RWPE1 (cell line): ENCODE data around the gene CYTH1.

ENCODE experiments used
- CTCF ChIA-PET: fragments of 350-600 bp; sonication (Branson Sonifier 250); formaldehyde crosslinking; extraction: SDS; loops from one replicate; lab custom pipeline; 2021; lab: Yijun Ruan, JAX
- POLR2A ChIA-PET: fragments of 400-600 bp; formaldehyde crosslinking; extraction: SDS; loops from one replicate; lab custom pipeline; 2020; ENCODE audit warnings: antibody characterized with exemption; ENCODE audit not compliant: low non-redundant PET; lab: Yijun Ruan, JAX
- DNase-seq: peaks from one replicate; pipeline ENCODE4 v3.0.0; 2012; ENCODE audit warnings: low spot score
- H3K27ac ChIP-seq: fragments of 450-650 bp; 2 replicates; pipeline ENCODE4 v1.5.1; 2017
- TF ChIP-seq, protein P1 (sequence below): fragments of 450-650 bp; conservative IDR thresholded peaks from 2 replicates; pipeline ENCODE4 v1.5.1; 2017; ENCODE audit warnings: low read depth, mild to moderate bottlenecking

The CYTH1 gene

DNA sequence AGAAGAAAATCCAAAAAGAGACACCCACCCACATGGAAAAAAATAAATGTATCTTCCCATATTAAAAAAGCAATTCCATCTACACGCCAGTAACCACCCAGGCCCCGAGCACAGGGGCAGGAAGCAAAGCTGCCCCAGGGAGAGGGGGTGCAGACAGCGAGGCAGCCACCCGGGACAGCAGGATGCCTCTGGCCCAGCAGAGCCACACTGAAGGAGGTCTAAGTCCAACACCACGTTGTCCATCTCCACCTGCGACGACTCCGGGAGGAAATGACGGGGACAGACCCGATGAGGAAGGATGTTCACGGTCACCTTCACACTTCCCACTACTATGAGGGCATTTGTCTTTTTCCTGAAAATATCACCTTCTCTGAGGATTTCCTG, 14.4 kb upstream of the CYTH1 start:
- no peak for DNase-seq
- POLR2A ChIA-PET, result no interaction called here
- TF ChIP-seq, protein P1, sequence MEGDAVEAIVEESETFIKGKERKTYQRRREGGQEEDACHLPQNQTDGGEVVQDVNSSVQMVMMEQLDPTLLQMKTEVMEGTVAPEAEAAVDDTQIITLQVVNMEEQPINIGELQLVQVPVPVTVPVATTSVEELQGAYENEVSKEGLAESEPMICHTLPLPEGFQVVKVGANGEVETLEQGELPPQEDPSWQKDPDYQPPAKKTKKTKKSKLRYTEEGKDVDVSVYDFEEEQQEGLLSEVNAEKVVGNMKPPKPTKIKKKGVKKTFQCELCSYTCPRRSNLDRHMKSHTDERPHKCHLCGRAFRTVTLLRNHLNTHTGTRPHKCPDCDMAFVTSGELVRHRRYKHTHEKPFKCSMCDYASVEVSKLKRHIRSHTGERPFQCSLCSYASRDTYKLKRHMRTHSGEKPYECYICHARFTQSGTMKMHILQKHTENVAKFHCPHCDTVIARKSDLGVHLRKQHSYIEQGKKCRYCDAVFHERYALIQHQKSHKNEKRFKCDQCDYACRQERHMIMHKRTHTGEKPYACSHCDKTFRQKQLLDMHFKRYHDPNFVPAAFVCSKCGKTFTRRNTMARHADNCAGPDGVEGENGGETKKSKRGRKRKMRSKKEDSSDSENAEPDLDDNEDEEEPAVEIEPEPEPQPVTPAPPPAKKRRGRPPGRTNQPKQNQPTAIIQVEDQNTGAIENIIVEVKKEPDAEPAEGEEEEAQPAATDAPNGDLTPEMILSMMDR, result no peak
- CTCF ChIA-PET, result interaction anchor here (0.5 kb wide), 1 partner anchor 58 kb away, joined by 3 read pairs; no protein-coding TSS in a partner anchor
- 0 out of 2 replicates have a peak overlapping the region, but pooled peaks have one; percentile 6 for H3K27ac ChIP-seq

DNA sequence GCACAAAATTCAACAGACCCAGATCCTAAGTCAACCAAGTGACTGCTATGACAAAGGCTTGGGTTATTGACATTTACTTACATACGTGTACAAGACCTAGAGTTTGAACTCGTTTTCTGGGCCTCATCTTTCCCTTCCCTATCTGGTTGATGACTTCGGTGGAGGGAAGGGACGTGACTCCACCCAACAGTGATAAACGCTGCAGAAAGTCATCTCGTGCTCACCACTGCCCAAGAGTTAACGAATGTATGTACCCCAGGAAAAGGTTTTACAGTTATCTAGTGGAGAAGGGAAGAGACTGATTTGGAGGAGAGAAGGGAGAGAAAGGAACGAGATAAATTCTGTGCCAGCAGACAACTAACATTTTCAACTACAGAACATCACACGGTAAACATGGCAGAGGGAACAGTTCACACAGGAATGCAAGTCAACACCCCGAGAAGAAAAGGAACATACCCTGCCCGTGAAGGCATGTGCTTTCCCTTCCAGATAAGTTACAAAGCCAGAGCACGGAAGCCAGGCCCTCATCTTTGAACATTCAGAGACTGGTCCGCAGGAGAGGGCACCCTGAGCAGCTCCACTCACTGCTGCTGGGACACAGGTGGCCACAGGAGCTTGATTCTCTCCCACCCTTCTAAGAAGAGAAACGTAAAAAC, 13.9 kb upstream of the CYTH1 start:
- ChIA-PET POLR2A (no interaction called here), CTCF (no interaction called here)
- 0 out of 2 replicates have a peak overlapping the region, but pooled peaks have one; percentile 6 for H3K27ac ChIP-seq
- TF ChIP-seq, protein P1, result no peak
- DNase-seq, result no peak

DNA sequence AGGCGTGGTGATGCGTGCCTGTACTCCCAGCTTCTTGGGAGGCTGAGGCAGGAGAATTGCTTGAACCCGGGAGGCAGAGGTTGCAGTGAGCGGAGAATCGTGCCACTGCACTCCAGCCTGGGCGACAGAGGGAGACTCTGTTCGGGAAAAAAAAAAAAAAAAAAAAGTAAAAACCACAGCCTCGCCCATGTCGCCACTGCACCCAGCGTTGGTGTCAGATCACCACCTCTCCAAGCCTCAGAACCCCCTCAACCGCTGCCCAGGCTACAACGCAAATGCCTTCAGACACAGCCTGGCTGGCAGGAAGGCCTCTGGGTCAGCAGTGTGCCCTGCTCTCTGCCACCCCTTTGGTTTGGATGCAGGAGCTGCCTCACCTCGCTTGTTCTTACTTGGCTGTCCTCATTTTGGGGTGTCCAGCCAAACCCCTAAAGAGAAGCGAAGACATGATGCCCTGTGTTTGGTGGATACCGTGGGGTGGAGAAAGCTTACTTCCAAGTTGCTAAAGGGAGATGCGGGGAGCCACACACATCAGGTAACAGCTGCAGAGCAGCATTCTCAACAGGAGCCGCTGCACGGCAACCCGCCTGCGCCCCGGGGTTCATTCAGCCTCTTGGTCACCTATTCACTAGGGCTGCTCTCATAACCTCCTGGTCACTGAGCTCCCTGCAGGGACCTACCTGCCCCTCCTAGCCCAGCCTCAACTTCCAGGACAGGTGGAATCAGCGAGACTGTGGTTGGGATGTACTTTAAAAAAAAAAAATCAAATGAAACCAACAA, 13.0 kb upstream of the CYTH1 start:
- no peak for DNase-seq
- H3K27ac ChIP-seq, result no peak overlapping the region
- CTCF ChIA-PET, result no interaction called here
- POLR2A ChIA-PET, result no interaction called here
- TF ChIP-seq, protein P1, result no peak

DNA sequence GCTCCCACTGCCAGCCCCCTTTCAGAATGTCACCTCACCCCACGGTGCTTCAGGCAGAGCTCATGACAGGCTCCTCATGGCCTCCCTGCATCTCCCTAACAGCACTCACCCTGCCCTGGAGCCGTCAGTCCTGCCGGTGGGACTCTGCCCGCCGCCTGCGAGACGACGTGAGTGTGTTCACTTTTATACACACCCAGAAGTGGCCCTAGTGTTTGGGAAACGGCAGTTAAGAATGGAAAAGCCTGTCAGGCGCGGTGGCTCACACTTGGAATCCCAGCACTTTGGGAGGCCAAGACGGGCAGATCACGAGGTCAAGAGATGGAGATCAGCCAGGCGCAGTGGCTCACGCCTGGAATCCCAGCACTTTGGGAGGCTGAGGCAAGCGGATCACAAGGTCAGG, 12.3 kb upstream of the CYTH1 start:
- TF ChIP-seq, protein P1, result no peak
- H3K27ac ChIP-seq, result peak overlapping the region; percentile 9; the same call in 1 of the 2 replicates
- no peak for DNase-seq
- POLR2A ChIA-PET, result no interaction called here
- CTCF ChIA-PET, result no interaction called here

DNA sequence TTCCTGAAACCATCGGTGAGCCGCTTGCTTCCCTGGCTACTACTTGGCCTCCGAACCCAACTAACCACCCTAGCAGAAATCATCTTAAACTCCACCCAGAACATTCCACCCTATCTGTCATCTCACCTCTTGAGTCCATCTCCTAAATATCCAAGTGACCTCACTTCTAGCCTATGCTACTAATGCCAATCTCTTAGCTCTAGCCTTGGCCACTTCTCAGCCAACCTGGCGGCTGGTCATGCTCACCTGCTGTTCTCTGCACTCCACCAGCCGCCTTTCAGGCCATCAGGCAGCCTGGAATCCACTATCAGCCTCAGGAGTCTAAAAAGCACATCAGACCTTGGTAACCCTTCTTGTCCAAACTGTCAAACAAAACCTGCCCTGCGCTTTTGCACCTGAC, 11.9 kb upstream of the CYTH1 start:
- no peak for DNase-seq
- TF ChIP-seq, protein P1, result no peak
- CTCF ChIA-PET, result no interaction called here
- POLR2A ChIA-PET, result no interaction called here
- H3K27ac ChIP-seq, result peak overlapping the region; percentile 9; the same call in 1 of the 2 replicates

DNA sequence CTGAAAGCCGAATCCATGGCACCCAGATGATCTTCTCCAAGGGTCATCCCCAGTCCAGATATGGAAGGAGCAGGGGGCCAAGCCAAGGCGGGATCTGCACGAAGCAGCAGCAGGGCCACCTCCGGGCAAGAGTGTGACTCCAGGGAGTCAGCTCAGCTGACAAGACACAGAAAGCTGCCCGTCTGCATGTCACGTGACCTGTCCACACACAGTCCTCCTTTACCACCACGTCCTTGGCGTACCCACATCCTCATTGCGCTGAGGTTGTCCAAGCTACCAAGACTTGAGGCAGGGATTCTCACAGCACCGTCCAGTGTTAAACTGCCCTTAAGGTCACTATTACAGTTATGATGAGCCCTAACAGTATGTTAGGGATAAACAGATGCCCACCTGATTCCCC, 11.3 kb upstream of the CYTH1 start:
- DNase-seq, result no peak
- POLR2A ChIA-PET, result no interaction called here
- CTCF ChIA-PET, result interaction anchor here (0.6 kb wide), 1 partner anchor 1064 kb away, joined by 6 read pairs; no protein-coding TSS in a partner anchor
- TF ChIP-seq, protein P1, result no peak
- H3K27ac ChIP-seq, result peak overlapping the region; percentile 12; the same call in 1 of the 2 replicates
